Activated CD4-positive, alpha-beta T cell treated with anti-CD3 and anti-CD28 coated beads for 24 hours (primary cell): ENCODE data around the gene TCF7L1.
"Not testable (repeated sequence)": the region's sequence is repeated elsewhere in the genome, so short reads cannot be mapped to it uniquely, and the experiment has no call there.

Experiments used
- DNase-seq, 2 donors: peaks; one replicate each; pipeline ENCODE4 v3.0.0-alpha.2; 2020; ENCODE audit warnings: low read depth in 2 of 2

The TCF7L1 gene, protein sequence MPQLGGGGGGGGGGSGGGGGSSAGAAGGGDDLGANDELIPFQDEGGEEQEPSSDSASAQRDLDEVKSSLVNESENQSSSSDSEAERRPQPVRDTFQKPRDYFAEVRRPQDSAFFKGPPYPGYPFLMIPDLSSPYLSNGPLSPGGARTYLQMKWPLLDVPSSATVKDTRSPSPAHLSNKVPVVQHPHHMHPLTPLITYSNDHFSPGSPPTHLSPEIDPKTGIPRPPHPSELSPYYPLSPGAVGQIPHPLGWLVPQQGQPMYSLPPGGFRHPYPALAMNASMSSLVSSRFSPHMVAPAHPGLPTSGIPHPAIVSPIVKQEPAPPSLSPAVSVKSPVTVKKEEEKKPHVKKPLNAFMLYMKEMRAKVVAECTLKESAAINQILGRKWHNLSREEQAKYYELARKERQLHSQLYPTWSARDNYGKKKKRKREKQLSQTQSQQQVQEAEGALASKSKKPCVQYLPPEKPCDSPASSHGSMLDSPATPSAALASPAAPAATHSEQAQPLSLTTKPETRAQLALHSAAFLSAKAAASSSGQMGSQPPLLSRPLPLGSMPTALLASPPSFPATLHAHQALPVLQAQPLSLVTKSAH

DNA sequence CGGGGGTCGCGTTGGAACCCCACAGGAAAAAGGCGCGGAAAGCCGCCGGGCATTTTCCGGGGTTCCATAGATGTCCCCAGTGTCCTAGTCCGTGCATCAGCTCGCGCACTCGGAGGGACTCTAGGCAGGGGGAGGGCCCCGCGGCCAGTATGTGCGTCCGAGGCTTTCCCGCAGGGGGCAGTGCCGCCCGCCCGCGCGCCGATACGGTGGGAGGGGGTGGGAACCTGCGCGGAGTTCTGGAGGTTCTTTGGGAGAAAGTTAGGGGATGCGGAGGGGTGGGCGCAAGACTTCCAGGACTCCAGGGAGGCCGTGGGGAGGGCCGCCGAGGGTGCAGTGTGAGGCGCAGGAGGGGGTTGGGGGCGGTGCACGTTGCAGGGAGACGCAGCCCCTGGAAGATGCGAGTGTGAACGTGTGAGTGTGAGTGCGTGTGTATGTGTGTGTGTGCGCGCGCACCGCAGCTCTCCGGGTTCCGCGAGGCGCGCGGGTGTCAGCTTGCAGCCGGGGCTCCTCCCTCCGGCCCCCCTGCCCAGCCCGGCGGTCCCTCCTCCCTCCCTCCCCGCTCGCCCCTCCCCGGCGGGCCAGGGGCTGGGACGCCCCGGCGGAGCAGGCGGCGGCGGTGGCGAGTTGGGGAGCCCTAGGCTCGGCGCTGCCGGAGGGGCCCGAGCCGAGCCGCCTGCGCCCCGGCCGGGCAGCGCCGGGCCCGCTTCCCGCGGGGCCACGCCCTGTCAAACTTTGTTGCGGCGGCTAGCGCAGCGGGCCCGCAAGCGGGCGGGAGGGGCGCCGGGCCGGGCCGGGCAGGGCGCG is at the start of gene TCF7L1:
Gene TCF7L1 (plus strand): TSS at position 559 of the 804 bp plus-strand sequence. CDS start 293 bp downstream, outside the sequence.
- DNase-seq = peak in 1 of 2 donors; percentile 19

DNA sequence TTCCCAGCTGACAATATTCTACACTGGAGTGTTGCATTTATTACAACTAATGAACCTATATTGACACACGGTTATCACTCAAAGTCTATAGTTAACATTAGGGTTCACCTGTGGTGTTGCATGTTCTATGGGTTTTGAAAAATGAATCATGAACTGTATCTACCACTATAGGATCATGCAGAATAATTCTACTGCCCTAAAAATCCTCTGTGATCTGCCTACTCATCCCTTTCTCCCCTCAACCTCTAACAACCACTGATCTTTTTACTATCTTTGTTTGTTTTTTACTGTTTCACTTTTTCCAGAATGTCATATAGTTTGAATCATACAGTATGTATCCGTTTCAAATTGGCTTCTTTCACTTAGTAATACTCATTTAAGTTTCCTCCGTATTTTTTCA is 47.6 kb upstream of the TCF7L1 start:
- DNase-seq = no peak

- DNase-seq = no peak
Observed at GRCh38 chr2:85087541-85087940, 45.7 kb upstream of the TCF7L1 start.

- no peak for DNase-seq
Observed at GRCh38 chr2:85088921-85089320, 44.3 kb upstream of the TCF7L1 start.

GRCh38 chr2:85089585-85089984 is 43.6 kb upstream of the TCF7L1 start:
- DNase-seq = no peak

DNA sequence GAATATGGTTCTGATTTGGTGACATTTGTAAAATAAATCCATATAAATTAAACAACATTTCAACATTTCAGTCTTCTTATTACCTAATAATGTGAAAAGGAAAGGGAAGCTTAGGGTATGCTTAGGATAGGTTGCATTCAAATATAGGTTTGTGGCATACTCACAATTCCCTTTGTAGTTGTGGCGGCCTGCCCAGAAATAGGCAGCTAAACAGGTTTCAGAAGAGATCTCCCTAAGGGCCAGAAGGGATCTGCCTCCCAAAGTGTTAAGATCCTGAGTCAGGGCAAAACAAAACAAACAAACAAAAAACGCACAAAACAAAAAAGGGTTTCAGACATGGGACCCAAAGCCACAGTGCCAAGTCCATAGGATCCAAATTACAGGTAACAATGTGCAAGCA is 41.4 kb upstream of the TCF7L1 start:
- no peak for DNase-seq

GRCh38 chr2:85095094-85095493 is 38.1 kb upstream of the TCF7L1 start:
- DNase-seq = no peak

- DNase-seq = no peak
Observed at GRCh38 chr2:85096616-85097015, 36.6 kb upstream of the TCF7L1 start.

DNA sequence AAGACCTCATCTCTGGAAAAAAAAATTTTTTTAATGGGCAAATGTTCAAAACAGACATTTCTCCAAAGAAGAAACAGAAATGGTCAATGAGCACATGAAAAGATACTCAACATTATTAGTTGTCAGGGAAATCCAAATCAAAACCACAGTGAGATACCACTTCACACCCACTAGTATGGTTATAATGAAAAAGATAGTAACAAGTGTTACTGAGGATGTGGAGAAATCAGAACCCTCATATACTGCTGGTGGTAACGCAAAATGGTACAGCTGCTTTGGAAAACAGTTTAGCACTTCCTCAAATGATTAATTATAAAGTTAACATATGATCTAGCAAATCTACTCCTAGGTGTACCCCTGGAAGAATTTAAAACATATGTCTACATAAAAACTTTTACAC is 29.0 kb upstream of the TCF7L1 start:
- no peak for DNase-seq

- no peak for DNase-seq
Observed at GRCh38 chr2:85106489-85107180, 26.6 kb upstream of the TCF7L1 start.

GRCh38 chr2:85110991-85111560 is 22.1 kb upstream of the TCF7L1 start:
- DNase-seq = no peak

- DNase-seq = no peak
Observed at GRCh38 chr2:85111819-85112281, 21.3 kb upstream of the TCF7L1 start.

DNA sequence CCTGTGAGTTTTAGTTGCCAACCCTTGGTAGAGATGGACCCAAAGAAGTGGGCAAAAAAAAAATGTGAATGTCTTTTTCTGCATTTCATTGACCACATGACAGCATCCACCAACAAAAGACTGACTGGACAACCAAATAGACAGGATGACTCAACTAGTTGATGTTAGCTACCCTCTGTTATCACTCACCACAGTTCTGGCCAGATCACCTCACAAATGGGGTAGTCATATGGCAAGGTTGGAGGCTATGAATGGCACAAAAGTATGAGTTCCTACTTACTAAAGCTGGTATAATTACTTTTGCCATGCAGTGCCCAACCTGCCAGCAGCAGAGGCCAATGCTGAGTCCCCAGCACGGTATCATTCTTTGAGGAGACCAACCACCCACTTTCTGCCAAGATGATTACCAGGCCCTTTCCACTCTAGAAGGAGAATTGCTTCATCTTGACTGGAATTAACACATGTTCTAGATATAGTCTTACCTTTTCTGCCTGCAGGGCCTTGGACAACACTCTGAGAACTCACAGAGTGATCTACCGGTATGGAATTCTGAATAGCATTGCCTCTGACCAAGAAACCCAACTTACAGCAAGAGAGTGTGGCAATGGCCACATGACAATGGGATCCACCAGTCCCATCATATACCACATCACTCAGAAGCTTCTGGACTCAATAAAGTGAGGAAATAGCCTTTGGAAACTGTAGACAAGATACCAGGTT is 20.1 kb upstream of the TCF7L1 start:
- DNase-seq = no peak

GRCh38 chr2:85114586-85115330 is 18.4 kb upstream of the TCF7L1 start:
- DNase-seq = no peak

GRCh38 chr2:85116207-85116606 is 17.0 kb upstream of the TCF7L1 start:
- no peak for DNase-seq

DNA sequence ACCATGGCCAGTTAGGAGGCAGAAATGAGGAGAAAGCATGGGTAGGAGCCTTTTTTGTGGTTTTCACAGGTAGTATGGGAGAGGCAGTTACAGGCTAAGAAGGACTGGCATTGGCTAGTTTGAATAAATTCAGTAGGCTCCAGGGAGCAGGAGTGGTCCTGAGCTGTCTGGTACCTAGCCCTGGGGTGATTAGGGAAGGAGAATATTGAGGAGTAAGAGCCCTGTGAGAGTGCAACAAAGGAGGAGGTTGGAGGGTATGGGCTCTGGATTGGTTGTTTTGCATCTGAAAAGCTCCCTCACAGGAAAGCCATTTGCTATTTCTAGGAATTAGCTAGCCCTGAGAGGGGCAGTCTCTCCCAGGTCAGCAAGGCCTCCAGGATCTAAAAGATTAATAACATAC is 13.3 kb upstream of the TCF7L1 start:
- DNase-seq = no peak

DNA sequence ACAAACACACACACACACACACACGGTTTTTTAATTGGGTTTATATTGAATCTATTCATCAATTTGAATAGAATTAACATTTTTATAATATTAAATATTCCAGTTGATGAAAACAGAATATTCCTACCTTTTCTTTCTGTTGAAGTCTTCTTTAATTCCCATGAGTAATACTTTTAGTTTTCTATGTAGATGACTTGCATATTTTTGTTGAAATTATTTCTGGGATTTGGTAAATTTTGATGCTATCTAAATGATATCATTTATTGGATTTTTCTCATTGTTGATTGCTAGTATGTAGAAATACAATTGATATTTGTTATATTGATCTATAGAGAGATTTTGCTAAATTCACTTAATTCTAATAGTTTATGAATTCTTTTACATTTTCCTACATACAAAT is 12.8 kb upstream of the TCF7L1 start:
- no peak for DNase-seq

DNA sequence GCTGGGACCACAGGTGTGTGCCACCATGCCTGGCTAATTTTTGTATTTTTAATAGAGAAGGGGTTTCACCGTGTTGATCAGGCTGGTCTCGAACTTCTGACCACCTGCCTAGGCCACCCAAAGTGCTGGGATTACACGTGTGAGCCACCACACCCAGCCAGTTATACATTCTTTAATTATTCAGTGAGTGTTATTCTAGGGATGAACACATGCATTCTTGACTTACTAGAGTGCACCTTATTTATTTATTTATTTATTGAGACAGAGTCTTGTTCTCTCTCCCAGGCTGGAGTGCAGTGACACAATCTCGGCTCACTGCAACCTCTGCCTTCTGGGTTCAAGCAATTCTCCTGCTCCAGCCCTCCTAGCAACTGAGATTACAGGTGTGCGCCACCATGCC is 6.7 kb upstream of the TCF7L1 start:
- not testable (repeated sequence) for DNase-seq

DNA sequence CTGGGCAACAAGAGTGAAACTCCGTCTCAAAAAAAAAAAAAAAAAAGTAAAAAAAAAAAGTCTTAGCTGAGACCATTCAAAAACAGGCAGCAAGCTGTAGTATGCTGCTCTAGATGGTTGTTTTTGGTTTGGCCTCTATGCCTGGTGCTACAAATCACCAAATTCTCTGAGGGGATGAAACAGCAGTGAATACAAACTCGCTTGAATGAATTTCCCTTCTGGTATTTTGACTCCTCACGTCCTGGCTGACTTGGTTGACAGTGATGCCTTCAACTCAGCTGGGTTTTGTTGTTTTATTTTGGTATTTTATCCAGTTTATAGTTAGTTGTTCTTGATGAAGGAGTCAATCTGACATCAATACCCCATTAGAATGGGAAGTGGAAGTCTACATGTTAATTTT is 3.3 kb upstream of the TCF7L1 start:
- DNase-seq = no peak

- no peak for DNase-seq
Observed at GRCh38 chr2:85130407-85130806, 2.8 kb upstream of the TCF7L1 start.
